ENCODE data around the gene ZNF705A.
"Not testable (repeated sequence)": the region's sequence is repeated elsewhere in the genome, so short reads cannot be mapped to it uniquely, and the experiment has no call there.

ZNF705A gene

GRCh38 chr12:8184206-8184605, 27.4 kb downstream of the ZNF705A start:
- not testable (repeated sequence) for DNase-seq (ENCODE audit: low read depth)

GRCh38 chr12:8188088-8188487, 31.3 kb downstream of the ZNF705A start:
- not testable (repeated sequence) for DNase-seq (ENCODE audit: low read depth)

GRCh38 chr12:8197685-8198308, 41.0 kb downstream of the ZNF705A start:
- not testable (repeated sequence) for DNase-seq (ENCODE audit: low read depth)

GRCh38 chr12:8218711-8219382, 62.0 kb downstream of the ZNF705A start:
- not testable (repeated sequence) for DNase-seq (ENCODE audit: low read depth)

GRCh38 chr12:8221375-8221774, 64.6 kb downstream of the ZNF705A start:
- DNase-seq (ENCODE audit: low read depth): not testable (repeated sequence)

- not testable (repeated sequence) for DNase-seq (ENCODE audit: low read depth)
Measured at GRCh38 chr12:8221844-8222243, 65.0 kb downstream of the ZNF705A start.

GRCh38 chr12:8222303-8222702, 65.5 kb downstream of the ZNF705A start:
- DNase-seq (ENCODE audit: low read depth): not testable (repeated sequence)

GRCh38 chr12:8223646-8224045, 66.8 kb downstream of the ZNF705A start:
- DNase-seq (ENCODE audit: low read depth): not testable (repeated sequence)

- DNase-seq (ENCODE audit: low read depth): not testable (repeated sequence)
Measured at GRCh38 chr12:8224782-8225181, 68.0 kb downstream of the ZNF705A start.

GRCh38 chr12:8226355-8226754, 69.5 kb downstream of the ZNF705A start:
- DNase-seq (ENCODE audit: low read depth): no peak

GRCh38 chr12:8226992-8227731, 70.3 kb downstream of the ZNF705A start, which contains the start of gene FAM90A1:
TSS of gene FAM90A1 (minus strand) at chr12:8227618. CDS start at chr12:8224832, 2,786 bp downstream.
- not testable (repeated sequence) for DNase-seq (ENCODE audit: low read depth)

- DNase-seq (ENCODE audit: low read depth): not testable (repeated sequence)
Measured at GRCh38 chr12:8227732-8228077, 70.9 kb downstream of the ZNF705A start.

- not testable (repeated sequence) for DNase-seq (ENCODE audit: low read depth)
Measured at GRCh38 chr12:8228607-8229006, 71.8 kb downstream of the ZNF705A start.

GRCh38 chr12:8229486-8229885, 72.7 kb downstream of the ZNF705A start:
- not testable (repeated sequence) for DNase-seq (ENCODE audit: low read depth)

All from stimulated activated CD8-positive, alpha-beta memory T cell treated with anti-CD3 and anti-CD28 coated beads, Interleukin-12 subunit alpha, Interleukin-12 subunit beta, amount 100 ng/mL, for 4 hours (primary cell).